DMS114 treated with DMSO at 0.1 percent for 48 hours (cell line): Measurements from ENCODE around the gene NCEH1.
"Not testable (repeated sequence)": the region's sequence is repeated elsewhere in the genome, so short reads cannot be mapped to it uniquely, and the experiment has no call there.

Experiments
- DNase-seq: peaks from one replicate; lab custom pipeline; 2025; ENCODE audit not compliant: unreplicated experiment; lab: John Stamatoyannopoulos, UW

NCEH1 gene

GRCh38 chr3:172708921-172709773 lies 1.7 kb downstream of the NCEH1 start:
- DNase-seq = no peak

- no peak for DNase-seq
These were observed 2.9 kb downstream of the NCEH1 start for GRCh38 chr3:172707967-172708366.

- no peak for DNase-seq
These were observed 3.8 kb downstream of the NCEH1 start for GRCh38 chr3:172707030-172707429.

GRCh38 chr3:172705170-172705569 lies 5.7 kb downstream of the NCEH1 start:
- no peak for DNase-seq

DNA sequence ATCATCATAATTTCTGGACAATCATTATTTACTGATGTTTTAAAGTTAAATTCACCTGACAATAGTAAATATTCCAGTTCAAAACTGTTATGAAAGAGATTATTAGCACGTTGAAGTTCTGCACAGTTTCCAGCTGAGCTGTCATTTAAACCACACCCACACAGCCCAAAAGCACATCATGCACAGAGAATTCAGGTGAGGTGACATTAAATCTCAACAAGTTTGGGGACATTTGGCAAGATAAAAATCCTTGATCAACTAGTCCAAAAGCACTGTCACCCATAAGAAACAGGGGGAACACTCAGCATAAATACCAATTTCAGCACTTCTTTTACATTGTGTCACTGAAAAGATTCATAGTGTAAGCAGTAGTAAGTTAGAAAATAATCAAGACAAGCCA lies 6.9 kb downstream of the NCEH1 start:
- no peak for DNase-seq

GRCh38 chr3:172702731-172703130 lies 8.1 kb downstream of the NCEH1 start:
- not testable (repeated sequence) for DNase-seq

GRCh38 chr3:172702256-172702655 lies 8.6 kb downstream of the NCEH1 start:
- DNase-seq = no peak

DNA sequence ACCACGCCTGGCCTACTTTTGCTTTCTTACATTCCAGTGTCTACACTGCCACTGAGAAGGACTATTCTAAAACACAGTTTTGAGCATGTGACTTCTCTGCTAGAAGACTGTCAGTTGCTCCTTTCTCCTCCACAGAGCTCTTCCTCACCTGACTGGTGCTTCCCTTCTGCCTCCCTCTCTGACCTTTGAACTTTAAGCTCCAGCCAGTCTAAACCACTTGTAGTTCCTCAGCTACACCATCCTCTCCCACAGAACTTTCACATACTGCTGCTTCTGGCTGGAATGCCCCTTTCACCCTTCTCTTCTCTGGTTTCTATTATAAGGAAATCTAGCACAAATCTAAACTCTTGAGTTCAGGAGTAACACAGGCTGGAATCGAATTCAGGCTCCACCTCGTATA lies 9.1 kb downstream of the NCEH1 start:
- DNase-seq = no peak

GRCh38 chr3:172700936-172701455 lies 9.9 kb downstream of the NCEH1 start:
- no peak for DNase-seq

DNA sequence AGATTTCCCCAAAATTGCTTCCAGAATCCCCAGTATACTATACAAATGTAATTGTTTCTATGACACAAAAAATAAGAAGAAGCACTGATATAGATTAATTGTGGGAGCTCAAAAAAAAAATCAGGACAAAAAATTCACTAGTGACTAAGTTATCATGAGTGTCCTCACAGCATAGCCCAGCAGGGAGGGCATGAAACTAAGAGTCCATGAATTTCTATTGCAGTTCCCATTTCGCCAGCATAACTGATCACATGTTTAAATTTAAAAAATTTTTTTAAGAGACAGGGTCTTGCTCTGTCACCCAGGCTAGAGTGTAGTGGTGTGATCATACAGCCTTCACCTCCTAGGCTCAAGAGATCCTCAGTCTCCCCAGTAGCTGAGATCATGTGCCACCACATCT lies 10.6 kb downstream of the NCEH1 start:
- DNase-seq = no peak

GRCh38 chr3:172699031-172699430 lies 11.8 kb downstream of the NCEH1 start:
- no peak for DNase-seq

GRCh38 chr3:172698631-172699030 lies 12.2 kb downstream of the NCEH1 start:
- no peak for DNase-seq

- DNase-seq = no peak
These were observed 13.3 kb downstream of the NCEH1 start for GRCh38 chr3:172697558-172697957.

GRCh38 chr3:172696357-172696756 lies 14.5 kb downstream of the NCEH1 start:
- no peak for DNase-seq

DNA sequence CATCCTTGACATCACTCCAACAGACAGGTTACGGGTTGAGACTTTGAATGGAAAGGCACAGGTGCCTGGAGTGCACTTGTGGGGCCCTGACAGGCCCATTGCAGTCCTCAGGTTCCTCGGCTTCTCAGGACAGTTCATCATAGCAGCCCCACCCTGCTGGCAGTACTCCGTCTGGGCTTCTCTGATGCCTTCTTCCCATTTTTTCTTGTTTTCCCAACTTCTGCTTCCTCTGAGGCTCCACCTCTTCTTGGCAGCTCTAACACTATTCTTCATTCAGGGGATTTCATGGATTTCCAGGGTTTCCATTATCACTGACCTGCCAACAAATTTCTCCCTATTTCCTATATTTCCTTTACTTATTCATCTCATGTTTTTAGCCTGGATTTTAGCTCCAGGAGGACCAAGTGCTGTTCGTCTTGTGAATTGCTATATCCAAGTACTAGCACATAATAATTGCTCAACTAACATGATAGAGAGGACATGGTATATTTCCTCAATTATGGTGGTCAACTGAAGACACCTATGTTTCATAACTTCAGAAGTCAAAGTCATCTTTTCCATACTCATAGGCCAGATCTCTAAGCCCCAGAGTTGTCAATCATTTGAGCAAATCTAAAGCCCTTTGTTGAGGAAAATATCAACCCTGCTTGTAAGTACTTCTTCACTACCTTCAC lies 16.2 kb downstream of the NCEH1 start:
- no peak for DNase-seq

DNA sequence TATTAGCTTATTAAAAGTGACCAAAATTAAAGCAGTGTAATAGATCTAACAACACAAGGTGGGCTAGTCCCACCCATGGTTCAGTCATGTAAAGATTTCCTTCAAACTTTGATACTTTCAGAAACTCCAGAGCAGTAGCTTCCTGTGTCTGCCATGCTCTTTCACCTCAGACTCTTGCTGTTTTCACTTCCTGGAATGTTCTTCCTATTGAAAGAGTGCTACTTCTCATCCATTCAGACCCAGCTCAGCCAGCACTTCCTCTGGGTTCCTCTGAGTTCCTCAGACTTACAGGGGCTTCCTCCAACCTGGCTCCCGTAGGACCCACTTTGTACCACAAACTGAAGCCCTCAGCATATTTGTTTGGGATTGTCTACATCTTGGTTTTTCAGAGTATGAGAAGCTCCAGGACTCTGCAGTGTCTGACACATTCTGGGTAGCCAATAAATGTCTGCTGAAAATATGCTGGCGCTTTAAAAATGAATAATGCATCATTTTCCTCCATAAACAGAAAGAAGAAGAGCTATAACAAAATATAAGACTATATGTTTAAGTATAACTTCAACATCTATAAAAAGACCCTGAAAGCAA lies 18.0 kb downstream of the NCEH1 start:
- DNase-seq = no peak

- DNase-seq = no peak
These were observed 19.9 kb downstream of the NCEH1 start for GRCh38 chr3:172690936-172691335.

DNA sequence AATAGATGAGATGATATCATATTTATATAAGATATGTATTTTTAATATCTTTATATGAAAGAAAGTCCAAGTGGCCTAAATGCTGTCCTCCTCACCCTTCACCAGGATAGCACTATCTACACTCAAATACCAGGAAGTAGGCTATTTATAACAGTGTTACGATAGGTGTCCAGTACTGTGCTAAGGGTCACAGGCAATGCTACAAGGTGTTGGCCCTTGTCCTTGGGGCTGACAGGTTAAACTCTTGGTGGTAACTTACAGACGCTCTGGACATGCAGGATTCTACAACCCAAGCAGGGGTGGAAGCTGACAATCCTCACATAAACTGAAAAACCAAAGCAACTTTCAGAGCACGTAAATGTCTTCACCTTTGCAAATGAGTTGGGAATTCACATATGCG lies 22.3 kb downstream of the NCEH1 start:
- DNase-seq = no peak

DNA sequence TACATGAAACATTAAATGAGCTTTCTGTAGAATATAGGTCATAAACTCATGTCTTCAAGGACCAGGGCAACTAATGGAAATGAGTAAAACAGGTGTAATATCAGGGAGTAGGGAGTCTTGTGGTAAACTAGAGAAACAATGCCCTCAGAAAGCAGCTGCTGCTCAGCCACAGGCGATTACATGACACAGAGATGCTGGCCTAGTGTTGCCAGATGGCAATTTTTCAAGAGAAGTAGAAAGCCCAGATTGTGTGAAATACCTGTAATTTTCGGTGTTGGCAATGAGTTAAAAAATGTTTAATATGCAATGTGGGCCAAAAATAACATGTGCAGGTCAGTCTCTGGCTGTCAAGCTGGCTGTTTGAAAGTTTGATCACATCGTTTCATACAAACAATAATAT lies 23.4 kb downstream of the NCEH1 start:
- no peak for DNase-seq

- no peak for DNase-seq
These were observed 25.3 kb downstream of the NCEH1 start for GRCh38 chr3:172685331-172686214.

DNA sequence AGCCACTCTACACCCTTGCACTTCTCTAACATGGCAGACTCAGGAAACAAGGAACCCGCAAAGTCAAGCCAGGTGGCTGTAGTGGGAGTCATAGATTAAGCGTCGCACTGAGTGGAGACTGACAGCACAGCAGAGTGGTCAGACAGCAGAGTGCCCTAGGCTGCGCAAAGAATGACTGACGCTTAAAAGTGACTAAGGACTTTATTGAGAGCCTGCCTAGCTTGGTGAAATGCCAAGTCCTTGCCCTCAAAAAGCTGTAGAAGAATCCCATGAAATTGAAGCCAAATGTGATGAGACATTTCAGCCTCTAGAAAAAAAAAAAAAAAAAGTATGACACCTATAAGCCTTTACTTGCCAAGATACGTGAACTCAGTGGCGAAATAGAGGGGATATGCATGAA lies 30.2 kb downstream of the NCEH1 start:
- DNase-seq = no peak
